ENCODE measurements around the gene PTPRT.

GRCh38 chr20:42366626-42367025, 823.1 kb downstream of the PTPRT start:
- TF ChIP-seq NFIC (IDR thresholded peaks at IDR 0.05; ENCODE audit: low read depth, low read length) (no peak), SMAD1 (IDR thresholded peaks at IDR 0.05; ENCODE audit: low read depth, partially characterized antibody) (no peak), HDGF (IDR thresholded peaks at IDR 0.05) (no peak), CTCF (IDR thresholded peaks at IDR 0.05 in 2 of 3, conservative IDR thresholded peaks at IDR 0.05 in 1 of 3; ENCODE audit: control insufficient read depth in 2 of 3, extremely low read depth in 1 of 3, insufficient read depth in 1 of 3, low read depth in 3 of 3, low read length in 3 of 3) (no peak)
